OCI-LY1 (cell line): ENCODE measurements around the gene CFAP46.

Experiments used
- H2AFZ ChIP-seq: fragments of 200-600 bp; sonication (generic), shearing (Covaris generic); 2 replicates; pipeline ENCODE4 v1.6.0; 2014; ENCODE audit warnings: antibody characterized with exemption, mild to moderate bottlenecking, low read length
- H3F3A ChIP-seq: fragments of 200-600 bp; sonication (generic), shearing (Covaris generic); 2 replicates; pipeline ENCODE4 v1.6.0; 2014; ENCODE audit warnings: mild to moderate bottlenecking, antibody characterized with exemption, low read length, moderate library complexity; ENCODE audit not compliant: insufficient read depth
- H3K27ac ChIP-seq: fragments of 200-600 bp; sonication (generic); 2 replicates; pipeline ENCODE4 v1.5.1; 2014; ENCODE audit warnings: low read length, mixed run types, mild to moderate bottlenecking, low read depth; ENCODE audit not compliant: poor library complexity, severe bottlenecking
- H3K27me3 ChIP-seq: fragments of 200-600 bp; sonication (generic); 2 replicates; pipeline ENCODE4 v1.6.0; 2014; ENCODE audit warnings: antibody characterized with exemption, mild to moderate bottlenecking, low read length, moderate library complexity; ENCODE audit not compliant: insufficient read depth
- H3K36me3 ChIP-seq: fragments of 200-600 bp; sonication (generic); 2 replicates; pipeline ENCODE4 v1.6.1; 2014; ENCODE audit warnings: mild to moderate bottlenecking, antibody characterized with exemption, low read length, moderate library complexity, mixed read lengths; ENCODE audit not compliant: insufficient read depth
- H3K4me1 ChIP-seq: fragments of 200-600 bp; sonication (generic); 2 replicates; pipeline ENCODE4 v1.5.1; 2014; ENCODE audit warnings: mild to moderate bottlenecking, low read length, moderate library complexity; ENCODE audit not compliant: insufficient read depth, severe bottlenecking
- H3K4me2 ChIP-seq: fragments of 200-600 bp; sonication (generic), shearing (Covaris generic); 2 replicates; pipeline ENCODE4 v1.6.1; 2014; ENCODE audit warnings: low read length
- H3K4me3 ChIP-seq: fragments of 200-600 bp; sonication (generic); 2 replicates; pipeline ENCODE4 v1.5.1; 2014; ENCODE audit warnings: low read length, low read depth, mild to moderate bottlenecking, mixed read lengths; ENCODE audit not compliant: poor library complexity, severe bottlenecking
- H3K79me2 ChIP-seq: fragments of 200-600 bp; shearing (Covaris generic); 2 replicates; pipeline ENCODE4 v1.6.1; 2016; ENCODE audit warnings: mixed run types, low read length, mixed read lengths; ENCODE audit not compliant: insufficient read depth
- H3K9ac ChIP-seq: fragments of 200-600 bp; sonication (generic), shearing (Covaris generic); 2 replicates; pipeline ENCODE4 v1.6.1; 2014; ENCODE audit warnings: mild to moderate bottlenecking, low read length, mixed read lengths
- H3K9me2 ChIP-seq: fragments of 200-600 bp; sonication (generic), shearing (Covaris generic); 2 replicates; pipeline ENCODE4 v1.6.1; 2014; ENCODE audit warnings: low read depth, mild to moderate bottlenecking, low read length, mixed read lengths
- H3K9me3 ChIP-seq: fragments of 200-600 bp; shearing (Covaris generic); 2 replicates; pipeline ENCODE4 v1.6.1; 2014; ENCODE audit warnings: low read length, mixed read lengths
- H4K20me1 ChIP-seq: fragments of 200-600 bp; sonication (generic), shearing (Covaris generic); 2 replicates; pipeline ENCODE4 v1.6.0; 2016; ENCODE audit warnings: mild to moderate bottlenecking, low read length; ENCODE audit not compliant: insufficient read depth
- EZH2 ChIP-seq: fragments of 200-600 bp; sonication (generic), shearing (Covaris generic); IDR thresholded peaks from 2 replicates; pipeline ENCODE4 v1.8.0; 2017; ENCODE audit warnings: borderline replicate concordance, mixed run types, mild to moderate bottlenecking, antibody characterized with exemption, low read length, moderate library complexity, mixed read lengths
- TF ChIP-seq, protein P1 (sequence below): fragments of 200-600 bp; sonication (generic), shearing (Covaris generic); IDR thresholded peaks from 2 replicates; pipeline ENCODE4 v1.5.1; 2017; ENCODE audit warnings: mild to moderate bottlenecking, antibody characterized with exemption, low read length, moderate library complexity, mixed read lengths

Gene CFAP46

GRCh38 chr10:132975831-132976682 lies 33.7 kb upstream of the CFAP46 start:
- no peak overlapping the region for H3K4me3 ChIP-seq
- H3K9me2 ChIP-seq, result no peaks in the 10 kb centered on the region
- H3K79me2 ChIP-seq, result no peaks in the 10 kb centered on the region
- no peak overlapping the region for H3K9ac ChIP-seq
- no peaks in the 10 kb centered on the region for H3K4me1 ChIP-seq
- TF ChIP-seq, protein P1, sequence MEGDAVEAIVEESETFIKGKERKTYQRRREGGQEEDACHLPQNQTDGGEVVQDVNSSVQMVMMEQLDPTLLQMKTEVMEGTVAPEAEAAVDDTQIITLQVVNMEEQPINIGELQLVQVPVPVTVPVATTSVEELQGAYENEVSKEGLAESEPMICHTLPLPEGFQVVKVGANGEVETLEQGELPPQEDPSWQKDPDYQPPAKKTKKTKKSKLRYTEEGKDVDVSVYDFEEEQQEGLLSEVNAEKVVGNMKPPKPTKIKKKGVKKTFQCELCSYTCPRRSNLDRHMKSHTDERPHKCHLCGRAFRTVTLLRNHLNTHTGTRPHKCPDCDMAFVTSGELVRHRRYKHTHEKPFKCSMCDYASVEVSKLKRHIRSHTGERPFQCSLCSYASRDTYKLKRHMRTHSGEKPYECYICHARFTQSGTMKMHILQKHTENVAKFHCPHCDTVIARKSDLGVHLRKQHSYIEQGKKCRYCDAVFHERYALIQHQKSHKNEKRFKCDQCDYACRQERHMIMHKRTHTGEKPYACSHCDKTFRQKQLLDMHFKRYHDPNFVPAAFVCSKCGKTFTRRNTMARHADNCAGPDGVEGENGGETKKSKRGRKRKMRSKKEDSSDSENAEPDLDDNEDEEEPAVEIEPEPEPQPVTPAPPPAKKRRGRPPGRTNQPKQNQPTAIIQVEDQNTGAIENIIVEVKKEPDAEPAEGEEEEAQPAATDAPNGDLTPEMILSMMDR, result no peak
- TF ChIP-seq EZH2, result no peak
- no peaks in the 10 kb centered on the region for H3F3A ChIP-seq
- H3K27me3 ChIP-seq, result no peaks in the 10 kb centered on the region; the same call in 1 of the 2 replicates
- H4K20me1 ChIP-seq, result no peaks in the 10 kb centered on the region
- no peaks in the 10 kb centered on the region for H3K36me3 ChIP-seq
- no peaks in the 10 kb centered on the region for H3K9me3 ChIP-seq
- no peak overlapping the region for H3K27ac ChIP-seq
- no peak overlapping the region for H3K4me2 ChIP-seq
- H2AFZ ChIP-seq, result no peak overlapping the region

- Histone ChIP-seq H3K4me2 (no peak overlapping the region), H3K4me3 (no peak overlapping the region), H4K20me1 (no peaks in the 10 kb centered on the region), H3K9ac (no peak overlapping the region), H3K27me3 (peaks cover 3% of the 10 kb centered on the region; the same call in 1 of the 2 replicates), H3K36me3 (no peaks in the 10 kb centered on the region), H3F3A (no peaks in the 10 kb centered on the region), H3K9me3 (no peaks in the 10 kb centered on the region), H3K79me2 (no peaks in the 10 kb centered on the region), H3K4me1 (no peaks in the 10 kb centered on the region), H2AFZ (no peak overlapping the region), H3K9me2 (no peaks in the 10 kb centered on the region), H3K27ac (no peak overlapping the region)
- TF ChIP-seq, protein P1, result no peak
- no peak for TF ChIP-seq EZH2
These were observed 32.8 kb upstream of the CFAP46 start for GRCh38 chr10:132974886-132975830.

DNA sequence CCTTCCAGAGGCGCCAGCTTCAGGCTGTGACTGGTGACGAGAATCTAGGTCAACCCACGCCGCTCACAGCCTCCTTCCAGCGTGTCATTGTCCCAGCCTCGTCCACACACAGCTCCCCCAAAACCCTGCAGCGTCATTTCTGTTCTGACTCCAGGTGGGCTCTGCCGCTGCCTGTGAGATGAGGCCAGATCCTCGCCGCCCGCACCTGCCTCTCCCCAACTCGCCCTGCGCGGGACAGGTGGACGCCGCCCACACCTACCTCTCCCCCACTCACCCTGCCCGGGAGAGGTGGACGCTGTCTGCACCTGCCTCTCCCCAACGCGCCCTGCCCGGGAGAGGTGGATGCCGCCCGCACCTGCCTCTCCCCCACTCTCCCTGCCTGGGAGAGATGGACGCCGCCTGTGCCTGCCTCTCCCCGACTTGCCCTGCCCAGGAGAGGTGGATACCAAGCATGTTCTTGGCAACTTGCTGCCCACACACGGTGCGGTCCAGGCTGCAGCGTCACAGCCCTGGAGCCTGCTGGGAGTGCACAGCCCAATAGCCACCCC lies 32.0 kb upstream of the CFAP46 start:
- H4K20me1 ChIP-seq, result no peaks in the 10 kb centered on the region
- no peaks in the 10 kb centered on the region for H3K9me2 ChIP-seq
- no peak overlapping the region for H3K4me2 ChIP-seq
- H3K4me3 ChIP-seq, result no peak overlapping the region
- H3K9me3 ChIP-seq, result no peaks in the 10 kb centered on the region
- no peak overlapping the region for H3K27ac ChIP-seq
- no peaks in the 10 kb centered on the region for H3K36me3 ChIP-seq
- TF ChIP-seq, protein P1, result no peak
- TF ChIP-seq EZH2, result no peak
- no peaks in the 10 kb centered on the region for H3K79me2 ChIP-seq
- H3K27me3 ChIP-seq, result peaks cover 3% of the 10 kb centered on the region; the same call in 1 of the 2 replicates
- H2AFZ ChIP-seq, result no peak overlapping the region
- H3F3A ChIP-seq, result no peaks in the 10 kb centered on the region
- no peaks in the 10 kb centered on the region for H3K4me1 ChIP-seq
- H3K9ac ChIP-seq, result no peak overlapping the region
